K562 (cell line): Measurements from ENCODE around the gene KMT5C.

Experiments used
- CHD1 ChIP-seq: fragments of 200-600 bp; sonication (generic); IDR thresholded peaks from one replicate; pipeline ENCODE4 v1.6.1; 2012; ENCODE audit warnings: mild to moderate bottlenecking, moderate library complexity, low read length, inconsistent platforms
- GATA2 ChIP-seq: sonication (generic); formaldehyde crosslinking; IDR thresholded peaks from 2 replicates; pipeline ENCODE4 v1.4.0; 2020; ENCODE audit warnings: mild to moderate bottlenecking, missing genetic modification reagents
- IRF1 ChIP-seq: sonication (generic); formaldehyde crosslinking; IDR thresholded peaks from 2 replicates; pipeline ENCODE4 v1.8.0; 2022; ENCODE audit warnings: missing genetic modification reagents, mild to moderate bottlenecking, borderline replicate concordance
- POLR2AphosphoS5 ChIP-seq: IDR thresholded peaks from 2 replicates; pipeline ENCODE4 v1.6.1; 2011; ENCODE audit warnings: mild to moderate bottlenecking, low read depth, low read length, moderate library complexity; ENCODE audit not compliant: control insufficient read depth, insufficient read depth
- RAD21 ChIP-seq, 2 experiments: fragments of 250-450 bp in 1 of 2; fragments of 450-650 bp in 1 of 2; sonication (Bioruptor Pico) in 1 of 2; formaldehyde crosslinking in 1 of 2; IDR thresholded peaks in 1 of 2; conservative IDR thresholded peaks in 1 of 2; 2 replicates each; pipeline versions ENCODE4 v1.4.0 to v1.8.0; 2020 to 2022; ENCODE audit warnings: mild to moderate bottlenecking in 2 of 2, moderate library complexity in 1 of 2
- TAF7 ChIP-seq: fragments of 450-650 bp; IDR thresholded peaks from 2 replicates; pipeline ENCODE4 v1.6.1; 2016; ENCODE audit warnings: missing genetic modification characterization, missing compliant biosample characterization
- ZNF224 ChIP-seq: sonication (generic); formaldehyde crosslinking; IDR thresholded peaks from 2 replicates; pipeline ENCODE4 v1.8.0; 2022; ENCODE audit warnings: mild to moderate bottlenecking, missing genetic modification reagents
- ZNF449 ChIP-seq: fragments of 250-450 bp; sonication (Bioruptor Pico); IDR thresholded peaks from 2 replicates; pipeline ENCODE4 v1.8.0; 2022; ENCODE audit warnings: moderate library complexity, mild to moderate bottlenecking, inconsistent platforms

GRCh38 chr19:55365245-55365644 is 25.6 kb downstream of the KMT5C start:
- TF ChIP-seq ZNF224 (CRISPR knock-in tag) (no peak), RAD21 (CRISPR knock-in tag; conservative IDR thresholded peaks at IDR 0.05 in 1 of 2, IDR thresholded peaks at IDR 0.05 in 1 of 2) (no peak), TAF7 (tag) (no peak), ZNF449 (no peak), GATA2 (CRISPR knock-in tag) (no peak), CHD1 (no peak), POLR2AphosphoS5 (no peak), IRF1 (CRISPR knock-in tag) (no peak)
